Measurements from ENCODE around the gene TSHB. TPM values are rescaled to one million over a fixed set of nuclear protein-coding genes. Genes with fewer than 3 reads are reported as not detected.

The TSHB gene
- total and polyA plus RNA-seq, 4 experiments from 2014 or later = not detected

GRCh38 chr1:115065021-115065420 lies 35.4 kb downstream of the TSHB start:
- intact Hi-C loops (cut with micrococcal nuclease) = no loop called here
- DNase-seq = no peak
- no peak overlapping the region for H3K4me3 Mint-ChIP-seq
- H3K27me3 Mint-ChIP-seq = no peaks in the 10 kb centered on the region
- H3K27ac ChIP-seq (ENCODE audit: low read depth, low read length) = no peak overlapping the region
- peak overlapping the region in 6 of 7 donors; percentile 57 to 100 (median 99) for H3K27ac Mint-ChIP-seq
- no peaks in the 10 kb centered on the region for H3K27me3 ChIP-seq (ENCODE audit: insufficient read depth, low read length)
- H3K4me1 Mint-ChIP-seq = peaks cover 49 to 66% (median 56%) of the 10 kb centered on the region in 4 donors
- no peaks in the 10 kb centered on the region for H3K9me3 ChIP-seq (ENCODE audit: control insufficient read depth in 1 of 2, low read length in 2 of 2)
- no peaks in the 10 kb centered on the region for H3K36me3 ChIP-seq (ENCODE audit: insufficient read depth, low read length)
- no peak overlapping the region for H3K4me3 ChIP-seq (ENCODE audit: low read length in 2 of 2)
- CTCF ChIA-PET (ENCODE audit: partially characterized antibody) = interaction anchor here (0.6 to 2.8 kb wide), 8 partner anchors 8 to 48 kb away, joined by 3 to 12 read pairs (median 4); no protein-coding TSS in a partner anchor
- H3K9me3 Mint-ChIP-seq = peaks cover 0 to 4% (median 0%) of the 10 kb centered on the region in 8 donors
- H3K36me3 Mint-ChIP-seq = peaks cover 0 to 8% of the 10 kb centered on the region in 2 donors
- POLR2A ChIA-PET (ENCODE audit: partially characterized antibody) = interaction anchor here (1.3 to 6.7 kb wide), 3 partner anchors 24 to 34 kb away, joined by 5 to 66 read pairs (median 6); partner anchors contain the start of gene TSPAN2
- H3K4me1 ChIP-seq (ENCODE audit: insufficient read depth, low read length) = peaks cover 51% of the 10 kb centered on the region

- Mint-ChIP-seq H3K36me3 (peaks cover 0 to 8% of the 10 kb centered on the region in 2 donors), H3K27ac (peak overlapping the region in 3 of 7 donors; percentile 8 to 59 (median 57)), H3K4me3 (no peak overlapping the region), H3K4me1 (peaks cover 48 to 69% (median 60%) of the 10 kb centered on the region in 4 donors), H3K27me3 (no peaks in the 10 kb centered on the region), H3K9me3 (peaks cover 0 to 4% (median 0%) of the 10 kb centered on the region in 8 donors)
- intact Hi-C loops (cut with micrococcal nuclease) = no loop called here
- Histone ChIP-seq H3K27me3 (ENCODE audit: insufficient read depth, low read length) (no peaks in the 10 kb centered on the region), H3K4me1 (ENCODE audit: insufficient read depth, low read length) (peaks cover 54% of the 10 kb centered on the region), H3K27ac (ENCODE audit: low read depth, low read length) (no peak overlapping the region), H3K4me3 (ENCODE audit: low read length in 2 of 2) (no peak overlapping the region), H3K36me3 (ENCODE audit: insufficient read depth, low read length) (no peaks in the 10 kb centered on the region), H3K9me3 (ENCODE audit: control insufficient read depth in 1 of 2, low read length in 2 of 2) (no peaks in the 10 kb centered on the region)
- ChIA-PET CTCF (ENCODE audit: partially characterized antibody) (interaction anchor here (0.7 to 3.1 kb wide), 4 partner anchors 10 to 15 kb away, joined by 3 to 14 read pairs (median 6); no protein-coding TSS in a partner anchor), POLR2A (ENCODE audit: partially characterized antibody) (interaction anchor here (2.0 to 6.7 kb wide), 2 partner anchors 21 to 32 kb away, joined by 5 to 66 read pairs; no protein-coding TSS in a partner anchor)
- DNase-seq = no peak
Observed at GRCh38 chr1:115067161-115067859, 37.7 kb downstream of the TSHB start.

GRCh38 chr1:115068826-115069585 lies 39.4 kb downstream of the TSHB start:
- no peak overlapping the region for H3K4me3 Mint-ChIP-seq
- H3K4me1 ChIP-seq (ENCODE audit: insufficient read depth, low read length) = peaks cover 45% of the 10 kb centered on the region
- no peaks in the 10 kb centered on the region for H3K36me3 Mint-ChIP-seq
- ChIA-PET CTCF (ENCODE audit: partially characterized antibody) (interaction anchor here (3.1 kb wide), 1 partner anchor 17 kb away, joined by 14 read pairs; no protein-coding TSS in a partner anchor), POLR2A (ENCODE audit: partially characterized antibody) (no interaction called here)
- no peaks in the 10 kb centered on the region for H3K27me3 Mint-ChIP-seq
- H3K27me3 ChIP-seq (ENCODE audit: insufficient read depth, low read length) = no peaks in the 10 kb centered on the region
- no peak for DNase-seq
- H3K27ac Mint-ChIP-seq = peak overlapping the region in 6 of 7 donors; percentile 13 to 70 (median 45)
- peaks cover 0 to 2% (median 0%) of the 10 kb centered on the region in 8 donors for H3K9me3 Mint-ChIP-seq
- no peaks in the 10 kb centered on the region for H3K36me3 ChIP-seq (ENCODE audit: insufficient read depth, low read length)
- no peak overlapping the region for H3K4me3 ChIP-seq (ENCODE audit: low read length in 2 of 2)
- intact Hi-C loops (cut with micrococcal nuclease) = no loop called here
- no peaks in the 10 kb centered on the region for H3K9me3 ChIP-seq (ENCODE audit: control insufficient read depth in 1 of 2, low read length in 2 of 2)
- H3K27ac ChIP-seq (ENCODE audit: low read depth, low read length) = no peak overlapping the region
- peaks cover 42 to 69% (median 50%) of the 10 kb centered on the region in 4 donors for H3K4me1 Mint-ChIP-seq

GRCh38 chr1:115069659-115070308 lies 40.2 kb downstream of the TSHB start:
- Mint-ChIP-seq H3K4me3 (no peak overlapping the region), H3K27me3 (no peaks in the 10 kb centered on the region), H3K36me3 (no peaks in the 10 kb centered on the region), H3K4me1 (peaks cover 37 to 66% (median 46%) of the 10 kb centered on the region in 4 donors), H3K9me3 (peaks cover 0 to 2% (median 0%) of the 10 kb centered on the region in 8 donors), H3K27ac (peak overlapping the region in 6 of 7 donors; percentile 7 to 83 (median 52))
- no peak for DNase-seq
- CTCF ChIA-PET (ENCODE audit: partially characterized antibody) = interaction anchor here (2.2 kb wide), 1 partner anchor 28 kb away, joined by 6 read pairs; no protein-coding TSS in a partner anchor
- Histone ChIP-seq H3K27ac (ENCODE audit: low read depth, low read length) (no peak overlapping the region), H3K9me3 (ENCODE audit: control insufficient read depth in 1 of 2, low read length in 2 of 2) (no peaks in the 10 kb centered on the region), H3K4me3 (ENCODE audit: low read length in 2 of 2) (no peak overlapping the region), H3K27me3 (ENCODE audit: insufficient read depth, low read length) (no peaks in the 10 kb centered on the region), H3K36me3 (ENCODE audit: insufficient read depth, low read length) (no peaks in the 10 kb centered on the region), H3K4me1 (ENCODE audit: insufficient read depth, low read length) (peaks cover 38% of the 10 kb centered on the region)
- intact Hi-C loops (cut with micrococcal nuclease) = no loop called here
- POLR2A ChIA-PET (ENCODE audit: partially characterized antibody) = no interaction called here

GRCh38 chr1:115071012-115071664 lies 41.5 kb downstream of the TSHB start:
- Mint-ChIP-seq H3K27me3 (no peaks in the 10 kb centered on the region), H3K27ac (peak overlapping the region in 4 of 7 donors; percentile 13 to 63 (median 52)), H3K9me3 (peaks cover 0 to 2% (median 0%) of the 10 kb centered on the region in 8 donors), H3K36me3 (peaks cover 0 to 3% of the 10 kb centered on the region in 2 donors), H3K4me1 (peaks cover 39 to 67% (median 49%) of the 10 kb centered on the region in 4 donors), H3K4me3 (no peak overlapping the region)
- Histone ChIP-seq H3K4me3 (ENCODE audit: low read length in 2 of 2) (no peak overlapping the region), H3K36me3 (ENCODE audit: insufficient read depth, low read length) (no peaks in the 10 kb centered on the region), H3K27me3 (ENCODE audit: insufficient read depth, low read length) (no peaks in the 10 kb centered on the region), H3K27ac (ENCODE audit: low read depth, low read length) (no peak overlapping the region), H3K9me3 (ENCODE audit: control insufficient read depth in 1 of 2, low read length in 2 of 2) (no peaks in the 10 kb centered on the region), H3K4me1 (ENCODE audit: insufficient read depth, low read length) (peaks cover 33% of the 10 kb centered on the region)
- ChIA-PET POLR2A (ENCODE audit: partially characterized antibody) (interaction anchor here (1.1 kb wide), 1 partner anchor 29 kb away, joined by 4 read pairs; no protein-coding TSS in a partner anchor), CTCF (ENCODE audit: partially characterized antibody) (interaction anchor here (1.0 to 2.2 kb wide), 3 partner anchors 8 to 27 kb away, joined by 3 to 6 read pairs (median 3); no protein-coding TSS in a partner anchor)
- intact Hi-C loops (cut with micrococcal nuclease) = no loop called here
- no peak for DNase-seq

GRCh38 chr1:115073298-115074087 lies 43.9 kb downstream of the TSHB start:
- POLR2A ChIA-PET (ENCODE audit: partially characterized antibody) = interaction anchor here (1.4 kb wide), 1 partner anchor 25 kb away, joined by 3 read pairs; no protein-coding TSS in a partner anchor
- no peak overlapping the region for H3K27ac ChIP-seq (ENCODE audit: low read depth, low read length)
- no peak overlapping the region for H3K4me3 Mint-ChIP-seq
- no peaks in the 10 kb centered on the region for H3K36me3 ChIP-seq (ENCODE audit: insufficient read depth, low read length)
- H3K27me3 Mint-ChIP-seq = no peaks in the 10 kb centered on the region
- H3K36me3 Mint-ChIP-seq = peaks cover 0 to 5% of the 10 kb centered on the region in 2 donors
- peaks cover 35 to 64% (median 46%) of the 10 kb centered on the region in 4 donors for H3K4me1 Mint-ChIP-seq
- H3K4me1 ChIP-seq (ENCODE audit: insufficient read depth, low read length) = peaks cover 33% of the 10 kb centered on the region
- no peaks in the 10 kb centered on the region for H3K9me3 Mint-ChIP-seq
- CTCF ChIA-PET (ENCODE audit: partially characterized antibody) = interaction anchor here (0.6 to 1.3 kb wide), 3 partner anchors 8 to 20 kb away, joined by 3 to 4 read pairs (median 3); no protein-coding TSS in a partner anchor
- H3K4me3 ChIP-seq (ENCODE audit: low read length in 2 of 2) = no peak overlapping the region
- DNase-seq = no peak
- H3K27ac Mint-ChIP-seq = peak overlapping the region in 4 of 7 donors; percentile 31 to 74 (median 55)
- H3K9me3 ChIP-seq (ENCODE audit: control insufficient read depth in 1 of 2, low read length in 2 of 2) = no peaks in the 10 kb centered on the region
- H3K27me3 ChIP-seq (ENCODE audit: insufficient read depth, low read length) = no peaks in the 10 kb centered on the region
- intact Hi-C loops (cut with micrococcal nuclease) = no loop called here

Data from CD4-positive, alpha-beta memory T cell (primary cell).